GM19328 (cell line): ENCODE measurements around the gene RHNO1.
"Not testable (repeated sequence)": the region's sequence is repeated elsewhere in the genome, so short reads cannot be mapped to it uniquely, and the experiment has no call there.

Experiments
- ATAC-seq: cut with Tn5 transposase; IDR thresholded peaks from one replicate; pipeline ENCODE4 v1.9.1; 2021; ENCODE audit warnings: mild to moderate bottlenecking, moderate library complexity; ENCODE audit not compliant: unreplicated experiment

RHNO1 gene

DNA sequence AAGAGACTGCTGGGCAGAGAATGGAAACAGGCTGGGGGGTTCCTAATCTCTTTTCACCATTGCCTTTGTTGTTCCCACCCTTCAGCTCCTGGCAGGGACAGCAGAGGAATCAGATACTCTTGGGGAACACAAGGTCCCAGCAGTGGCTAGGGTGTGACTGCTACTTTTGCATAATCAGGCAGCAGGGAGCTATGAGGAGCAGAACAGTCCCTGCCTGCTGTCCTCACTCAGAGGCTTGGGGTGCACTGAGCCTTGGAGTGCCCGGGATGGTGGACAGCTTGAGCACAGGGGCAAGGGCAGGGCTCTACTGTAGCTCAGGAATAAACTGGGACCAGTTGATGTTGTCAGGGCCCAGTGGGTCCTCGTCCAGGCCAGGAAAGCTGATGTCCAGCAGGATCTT is 18.7 kb upstream of the RHNO1 start:
- ATAC-seq: no peak

DNA sequence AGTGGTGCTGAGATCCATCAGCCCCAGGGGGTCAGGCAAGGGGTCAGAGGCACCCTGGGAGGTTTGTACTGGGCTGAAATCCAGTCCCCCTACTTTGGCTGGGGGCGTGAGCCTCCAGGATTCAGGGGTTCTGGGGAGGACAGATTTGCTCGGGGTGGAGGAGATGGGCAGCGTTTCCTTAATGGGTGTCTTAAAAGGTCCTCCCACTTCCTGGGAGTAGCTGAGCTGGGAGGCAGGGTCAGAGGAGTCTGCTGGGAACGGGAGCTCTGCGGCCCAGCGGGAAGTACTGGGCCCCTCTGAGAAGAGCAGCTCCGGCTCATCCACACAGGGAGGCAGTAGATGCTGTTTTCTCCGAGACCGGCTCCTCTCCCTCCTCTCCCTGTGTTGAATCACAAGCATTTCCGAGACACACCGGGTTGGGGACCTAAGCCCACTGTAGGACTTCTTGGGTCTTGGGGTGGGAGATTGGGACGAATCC is 18.0 kb upstream of the RHNO1 start:
- ATAC-seq: no peak

DNA sequence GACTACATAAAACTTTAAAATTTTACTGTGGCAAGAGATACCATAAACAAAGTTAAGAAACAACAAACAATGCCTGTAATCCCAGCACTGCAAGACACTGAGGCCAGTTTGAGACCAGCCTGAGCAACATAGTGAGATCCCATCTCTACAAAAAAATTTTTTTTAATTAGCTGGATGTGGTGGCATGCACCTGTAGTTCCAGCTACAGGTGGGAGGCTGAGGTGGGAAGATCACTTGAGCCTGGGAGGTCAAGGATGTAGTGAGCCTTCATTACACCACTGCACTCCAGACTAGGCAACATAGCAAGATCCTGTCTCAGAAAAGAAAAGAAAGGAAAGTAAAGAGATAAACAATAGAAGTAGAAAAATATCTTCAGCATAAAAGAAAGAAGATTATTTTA is 16.9 kb upstream of the RHNO1 start:
- no peak for ATAC-seq

DNA sequence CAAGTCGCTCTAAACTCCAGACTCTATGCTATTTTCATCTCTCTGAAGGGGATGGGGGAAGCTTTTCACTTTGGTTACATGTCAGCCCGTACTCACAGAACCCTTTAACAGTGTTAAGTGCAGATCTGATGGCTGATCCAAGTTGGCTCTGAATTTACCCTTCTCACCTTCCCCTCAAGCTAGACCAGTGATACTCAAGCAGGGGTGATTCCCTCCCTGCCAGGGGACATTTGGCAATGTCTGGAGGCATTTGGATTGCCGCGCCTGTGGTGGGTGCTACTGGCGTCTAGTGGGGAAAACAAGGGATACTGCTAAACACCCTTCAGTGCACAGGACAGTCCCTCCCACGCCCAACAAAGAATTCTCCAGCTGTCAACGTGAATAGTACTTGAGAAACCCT is 14.1 kb upstream of the RHNO1 start:
- no peak for ATAC-seq

DNA sequence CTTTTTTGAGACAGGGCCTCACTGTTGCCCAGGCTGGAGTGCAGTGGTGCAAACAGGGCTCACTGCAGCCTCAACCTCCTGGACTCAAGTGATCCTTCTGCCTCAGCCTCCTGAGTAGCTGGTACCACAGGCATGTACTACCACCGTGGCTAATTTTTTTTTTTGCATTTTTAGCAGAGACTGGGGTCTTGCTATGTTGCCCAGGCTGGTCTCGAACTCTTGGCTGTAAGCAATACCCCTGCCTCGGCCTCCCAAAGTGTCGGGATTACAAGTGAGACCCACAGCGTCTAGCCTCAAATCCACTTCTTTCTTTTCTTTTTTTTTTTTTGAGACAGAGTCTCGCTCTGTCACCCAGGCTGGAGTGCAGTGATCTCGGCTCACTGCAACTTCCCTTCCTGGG is 13.6 kb upstream of the RHNO1 start:
- ATAC-seq: not testable (repeated sequence)

DNA sequence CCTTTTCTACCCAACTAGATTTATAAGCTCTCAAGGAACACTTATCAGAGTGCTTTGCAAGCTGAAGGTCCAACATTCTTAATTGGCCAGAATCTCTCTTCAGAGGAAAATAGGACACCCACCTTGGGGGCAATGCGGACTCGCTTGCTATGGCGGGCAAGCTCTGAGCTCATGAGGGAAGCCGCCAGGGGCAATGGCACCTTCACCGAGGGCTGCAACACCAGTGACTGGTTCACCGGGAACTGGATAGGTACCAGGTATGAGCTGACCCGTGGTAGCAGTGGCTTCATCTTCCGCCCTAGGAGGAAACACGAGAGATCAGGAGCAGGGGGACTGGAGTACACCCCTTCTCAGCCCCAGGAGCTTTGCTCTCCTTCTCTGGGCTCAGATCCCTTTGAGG is 12.8 kb upstream of the RHNO1 start:
- ATAC-seq: no peak

DNA sequence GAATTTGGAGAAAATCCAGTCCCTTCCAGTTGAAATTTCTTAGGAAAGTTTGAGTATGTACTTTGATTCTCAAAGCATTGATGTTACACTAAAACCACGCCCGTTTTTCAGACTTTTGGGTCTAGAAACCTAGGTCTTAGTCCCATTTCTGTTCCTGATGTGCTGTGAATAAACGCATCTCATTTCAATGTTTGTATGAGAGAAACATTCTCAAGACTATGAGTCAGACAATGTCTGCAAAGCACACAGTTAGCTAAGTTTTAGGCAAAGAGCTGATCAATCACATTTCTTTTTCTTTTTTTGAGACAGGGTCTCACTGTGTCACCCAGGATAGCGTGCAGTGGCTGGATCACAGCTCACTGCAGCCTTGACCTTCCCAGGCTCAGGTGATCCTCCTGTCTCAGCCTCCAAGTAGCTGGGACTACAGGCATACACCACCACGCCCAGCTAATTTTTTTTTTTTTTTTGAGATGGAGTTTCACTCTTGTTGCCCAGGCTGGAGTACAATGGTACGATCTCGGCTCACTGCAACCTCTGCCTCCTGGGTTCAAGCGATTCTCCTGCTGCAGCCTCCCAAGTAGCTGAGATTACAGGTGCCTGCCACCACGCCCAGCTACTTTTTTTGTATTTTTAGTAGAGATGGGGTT is 7.9 kb upstream of the RHNO1 start:
- ATAC-seq: not testable (repeated sequence)

DNA sequence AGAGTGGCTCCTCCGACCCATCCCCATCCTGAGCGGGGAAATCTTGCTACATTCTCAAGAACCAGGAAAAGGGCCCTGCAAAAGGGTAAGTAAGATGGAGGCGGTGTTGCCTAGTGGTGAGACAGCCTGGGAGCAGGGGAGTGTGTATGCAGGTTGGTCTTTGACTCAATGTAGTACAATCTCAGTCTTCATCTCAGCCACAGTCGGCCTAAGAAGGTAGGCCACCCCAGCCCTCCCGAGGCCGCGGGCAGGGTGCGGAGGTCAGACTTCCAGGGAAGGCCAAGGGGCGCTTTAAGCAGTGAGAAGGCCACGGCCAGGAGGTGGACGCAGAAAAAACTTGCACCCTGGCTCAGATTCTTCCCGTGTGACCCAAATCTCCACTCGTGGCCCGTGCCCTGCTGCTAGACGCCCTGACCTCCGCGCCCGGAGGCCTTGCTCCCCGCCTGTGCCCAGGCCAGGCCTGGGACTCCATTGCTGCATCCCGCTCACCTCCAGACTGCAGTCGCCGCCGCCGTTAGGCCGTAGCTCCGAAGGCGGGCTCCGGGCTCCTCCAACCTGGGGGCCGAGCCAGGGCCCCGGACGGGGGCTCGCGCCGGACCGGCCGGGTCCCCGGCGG is 484 bp upstream of the RHNO1 start:
- ATAC-seq: peak; percentile 33

DNA sequence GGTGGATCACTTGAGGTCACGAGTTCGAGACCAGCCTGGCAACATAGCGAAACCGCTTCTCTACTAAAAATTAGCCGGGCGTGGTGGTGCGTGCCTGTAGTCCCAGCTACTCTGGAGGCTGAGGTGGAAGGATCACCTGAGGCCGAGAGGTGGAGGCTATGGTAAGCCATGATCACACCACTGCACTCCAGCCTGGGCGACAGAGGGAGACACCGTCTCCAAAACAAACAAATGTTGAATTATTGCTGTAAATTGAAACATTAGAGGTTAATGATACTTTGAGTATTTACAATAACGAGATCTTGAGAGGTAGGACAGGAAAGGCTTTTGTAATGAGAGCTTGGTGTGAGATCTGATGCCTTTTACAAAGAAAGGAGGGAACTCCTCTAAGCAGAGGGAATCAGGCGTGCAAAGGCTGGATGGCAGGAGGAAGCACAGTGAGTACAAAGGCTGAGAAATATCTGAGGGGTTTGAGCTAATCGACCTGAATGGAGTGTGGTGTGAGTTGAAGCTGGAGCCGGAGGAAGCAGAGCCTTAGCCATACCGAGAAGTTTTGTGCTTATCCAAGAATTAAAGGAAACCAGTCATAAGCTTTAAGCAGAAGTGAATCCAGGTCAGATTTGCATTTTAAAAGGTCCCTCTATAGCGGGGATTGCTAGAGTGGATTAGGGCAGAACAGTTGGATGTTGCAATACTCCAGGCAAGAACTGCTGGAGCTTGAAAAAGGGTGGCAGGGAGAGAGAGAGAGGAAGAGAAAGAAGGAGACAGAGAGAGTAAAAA is 1.1 kb downstream of the RHNO1 start:
- ATAC-seq: no peak

DNA sequence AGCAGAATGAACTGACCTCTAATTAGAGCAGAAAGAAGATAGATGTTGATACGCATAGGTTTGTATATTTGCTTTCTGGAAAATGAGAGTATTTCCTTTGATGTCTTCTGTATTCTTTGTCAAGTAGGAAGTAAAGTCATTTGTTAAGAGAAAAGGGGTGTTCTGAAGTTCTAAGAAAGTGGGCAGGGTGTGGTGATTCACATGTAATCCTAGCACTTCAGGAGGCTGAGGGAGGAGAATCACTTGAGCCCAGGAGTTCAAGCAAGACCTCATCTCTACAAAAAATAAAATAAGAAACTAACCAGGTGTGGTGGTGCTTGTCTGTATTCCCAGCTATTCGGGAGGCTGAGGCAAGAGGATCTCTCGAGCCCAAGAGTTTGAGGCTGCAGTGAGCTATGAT is 2.8 kb downstream of the RHNO1 start:
- ATAC-seq: no peak

DNA sequence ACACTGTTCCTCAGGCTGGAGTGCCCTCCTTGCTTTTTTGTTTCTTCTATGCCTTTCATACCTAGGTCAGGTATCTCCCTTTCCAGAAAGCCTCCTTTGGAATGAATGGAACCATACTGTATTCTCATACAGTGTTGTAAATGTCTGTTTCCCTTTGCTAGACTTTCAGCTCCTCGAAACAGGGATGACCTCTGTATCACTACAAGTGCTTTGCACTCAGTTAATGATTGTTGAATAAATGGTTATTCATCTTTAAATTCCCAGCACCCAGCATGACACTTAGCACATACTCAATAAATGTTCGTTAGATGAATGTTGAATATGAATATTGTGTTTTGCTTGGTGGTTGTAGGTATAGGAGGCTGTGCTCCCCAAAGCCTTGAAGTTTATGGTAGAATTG is 7.8 kb downstream of the RHNO1 start:
- no peak for ATAC-seq

DNA sequence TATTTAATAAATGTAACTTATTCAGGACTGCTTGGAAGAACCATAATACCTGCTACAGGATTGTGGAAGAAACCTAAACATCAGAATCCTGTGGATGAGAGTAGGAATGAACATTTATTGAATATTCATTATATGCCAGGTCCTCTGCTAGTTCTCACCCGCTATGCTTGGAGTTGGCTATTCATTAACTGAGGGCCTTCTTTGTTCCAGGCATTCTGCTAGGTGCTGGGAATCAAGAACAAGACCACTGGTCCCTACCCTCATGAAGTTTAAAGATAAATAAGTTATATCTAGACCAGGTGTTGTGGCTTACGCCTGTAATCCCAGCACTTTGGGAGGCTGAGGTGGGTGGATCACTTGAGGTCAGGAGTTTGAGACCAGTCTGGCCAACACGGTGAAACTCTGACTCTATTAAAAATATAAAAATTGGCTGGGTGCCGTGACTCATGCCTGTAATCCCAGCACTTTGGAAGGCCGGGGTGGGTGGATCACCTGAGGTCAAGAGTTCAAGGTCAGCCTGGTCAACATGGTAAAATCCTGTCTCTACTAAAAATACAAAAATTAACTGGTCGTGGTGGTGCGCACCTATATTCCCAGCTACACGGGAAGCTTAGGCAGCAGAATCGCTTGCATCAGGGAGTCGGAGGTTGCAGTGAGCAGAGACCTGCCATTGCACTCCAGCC is 9.9 kb downstream of the RHNO1 start:
- ATAC-seq: no peak

DNA sequence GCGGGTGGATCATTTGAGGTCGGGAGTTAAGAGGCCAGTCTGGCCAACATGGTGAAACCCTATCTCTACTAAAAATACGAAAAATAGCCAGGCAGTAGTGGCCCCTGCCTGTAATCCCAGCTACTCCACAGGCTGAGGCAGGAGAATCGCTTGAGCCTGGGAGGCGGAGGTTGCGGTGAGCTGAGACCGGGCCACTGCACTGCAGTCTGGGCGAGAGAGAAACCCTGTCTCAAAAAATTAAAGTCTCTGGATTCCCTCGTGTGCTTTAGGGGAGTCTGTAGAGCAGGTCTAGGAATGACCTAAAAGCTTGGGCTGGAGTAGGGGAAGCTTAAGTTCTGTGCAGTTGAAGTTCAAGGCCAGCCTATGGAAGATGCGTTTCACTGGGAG is 13.0 kb downstream of the RHNO1 start:
- ATAC-seq: no peak

DNA sequence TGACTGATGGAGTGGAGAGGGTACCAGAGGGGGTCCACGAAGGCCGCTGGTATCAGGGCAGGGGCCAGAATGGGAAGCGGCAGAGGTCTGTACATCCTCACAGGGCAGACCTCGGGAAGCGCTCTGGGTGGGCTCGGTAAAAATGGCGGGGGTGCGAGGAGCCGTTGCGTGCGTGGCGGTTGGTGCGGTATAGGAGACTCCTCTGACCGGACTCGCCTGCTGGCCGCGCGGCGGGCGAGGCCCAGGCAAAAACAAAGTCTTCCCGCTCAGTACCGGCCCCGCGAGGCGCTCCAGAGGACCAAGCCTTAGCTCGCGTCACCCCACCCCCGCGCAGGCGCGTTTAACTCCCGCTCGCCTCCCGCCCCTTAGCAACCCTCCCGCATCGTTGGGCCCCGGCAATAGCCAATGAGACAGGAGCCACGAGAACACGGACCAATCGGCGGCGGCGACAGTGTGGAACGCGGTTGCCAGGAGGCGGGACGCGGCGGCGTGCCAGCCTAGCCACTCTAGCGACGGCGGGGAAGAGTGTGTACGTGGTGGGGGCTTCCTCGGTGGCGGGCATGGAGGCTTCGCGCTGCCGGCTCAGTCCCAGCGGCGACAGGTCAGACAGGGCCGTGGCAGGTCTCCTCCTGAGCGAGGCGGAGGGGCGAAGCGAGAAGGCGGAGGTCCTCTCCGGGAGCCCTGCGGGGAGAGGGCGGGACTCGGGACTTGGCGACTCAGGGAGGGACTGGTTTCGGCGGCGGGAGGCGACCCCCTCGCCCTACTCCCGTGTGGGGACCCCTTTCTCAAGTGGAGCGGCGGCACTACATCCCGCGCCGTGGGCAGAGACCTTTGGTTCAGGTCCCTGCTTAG is 13.6 kb downstream of the RHNO1 start, which contains the start of gene TULP3:
TSS of gene TULP3 (plus strand) at position 504 of the 852 bp plus-strand sequence. CDS start at position 561, 57 bp downstream.
- ATAC-seq: peak; percentile 98

DNA sequence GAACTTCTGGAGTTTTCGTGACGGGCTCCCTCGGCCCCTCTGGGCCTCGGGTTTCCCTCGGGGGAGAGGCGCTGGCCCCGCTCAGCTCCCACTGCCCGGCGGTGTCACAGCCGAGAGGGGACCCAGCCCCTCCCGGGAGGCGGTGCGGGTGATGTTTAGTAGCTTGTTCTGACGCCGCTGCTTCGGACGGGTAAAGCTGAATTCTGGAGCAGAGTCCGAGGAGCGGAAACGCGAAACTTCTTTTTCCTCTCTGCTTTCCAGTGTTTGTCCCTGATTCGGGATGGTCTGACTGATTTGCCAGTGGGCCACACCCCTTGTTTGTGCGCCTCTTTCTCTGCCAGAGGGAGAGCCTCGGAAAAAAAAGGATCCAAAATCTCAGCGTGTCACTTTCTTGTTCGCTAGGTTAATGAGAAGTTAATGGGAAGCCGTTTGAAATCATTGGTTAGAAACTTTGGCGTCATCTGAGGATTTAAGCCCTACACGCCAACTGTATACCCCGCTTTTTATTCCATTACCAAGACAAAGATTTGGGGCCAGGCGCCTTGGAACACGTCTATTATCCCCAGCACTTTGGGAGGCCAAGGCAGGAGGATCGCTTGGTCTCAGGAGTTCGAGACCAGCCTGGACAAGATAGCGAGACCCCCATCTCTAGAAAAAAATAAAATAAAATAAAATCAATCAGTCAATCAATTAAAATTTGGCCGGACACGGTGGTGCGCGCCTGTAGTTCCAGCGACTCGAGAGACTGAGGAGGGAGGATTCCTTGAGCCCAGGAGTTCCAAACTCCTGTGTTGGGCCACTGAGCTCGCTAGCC is 14.4 kb downstream of the RHNO1 start:
- ATAC-seq: peak; percentile 5

DNA sequence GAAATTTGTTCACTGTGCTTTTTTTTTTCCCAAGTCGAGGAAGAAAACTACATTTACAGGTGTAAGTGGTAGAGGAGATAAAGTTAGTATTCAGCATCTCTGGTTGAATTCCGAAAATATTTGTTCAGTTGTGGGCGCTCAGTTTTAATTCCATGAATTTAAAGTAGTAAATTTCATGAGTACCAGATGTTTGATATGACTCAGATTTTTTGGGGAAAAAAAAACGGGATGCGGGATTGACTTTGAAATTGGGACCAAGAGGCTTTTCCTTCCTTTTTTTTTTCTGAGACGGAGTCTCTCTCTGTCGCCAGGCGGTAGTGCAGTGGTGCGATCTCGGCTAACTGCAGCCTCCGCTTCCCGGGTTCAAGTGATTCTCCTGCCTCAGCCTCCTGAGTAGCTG is 15.2 kb downstream of the RHNO1 start:
- ATAC-seq: no peak

DNA sequence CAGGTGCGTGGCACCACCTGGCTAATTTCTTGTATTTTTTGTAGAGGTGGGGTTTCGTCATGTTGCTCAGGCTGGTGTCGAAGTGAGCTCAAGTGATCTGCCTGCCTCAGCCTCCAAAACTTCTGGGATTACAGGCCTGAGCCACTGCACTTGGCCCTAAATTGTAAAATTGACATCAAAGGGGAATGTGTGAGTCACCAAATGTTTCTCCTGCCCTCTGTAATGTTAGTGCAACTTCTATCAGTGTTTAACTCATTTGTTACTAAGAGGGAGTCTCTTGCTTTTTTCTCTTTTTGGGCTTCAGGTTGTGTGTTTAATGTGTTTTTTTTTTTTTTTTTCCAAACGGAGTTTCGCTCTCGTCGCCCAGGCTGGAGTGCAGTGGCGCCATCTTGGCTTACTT is 16.0 kb downstream of the RHNO1 start:
- no peak for ATAC-seq

DNA sequence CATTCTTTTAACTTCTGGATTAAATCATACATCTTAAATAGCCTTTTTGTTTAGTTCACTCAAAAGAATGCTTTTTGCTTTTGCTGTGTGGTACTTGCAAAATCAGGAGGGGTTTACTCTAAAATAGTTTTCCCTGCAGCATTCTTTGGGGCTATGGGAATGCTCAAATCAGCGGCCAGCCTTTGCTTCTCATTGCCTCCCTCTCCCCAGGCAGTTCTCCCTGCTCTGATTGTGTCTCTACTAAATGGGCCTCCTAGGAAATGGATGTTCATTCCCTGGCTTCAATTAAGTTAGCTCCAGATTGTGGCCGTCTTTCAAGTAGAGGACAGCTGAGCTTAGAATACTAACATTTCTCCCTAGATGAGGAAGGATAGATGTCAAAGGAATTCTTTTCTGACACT is 18.0 kb downstream of the RHNO1 start:
- no peak for ATAC-seq

DNA sequence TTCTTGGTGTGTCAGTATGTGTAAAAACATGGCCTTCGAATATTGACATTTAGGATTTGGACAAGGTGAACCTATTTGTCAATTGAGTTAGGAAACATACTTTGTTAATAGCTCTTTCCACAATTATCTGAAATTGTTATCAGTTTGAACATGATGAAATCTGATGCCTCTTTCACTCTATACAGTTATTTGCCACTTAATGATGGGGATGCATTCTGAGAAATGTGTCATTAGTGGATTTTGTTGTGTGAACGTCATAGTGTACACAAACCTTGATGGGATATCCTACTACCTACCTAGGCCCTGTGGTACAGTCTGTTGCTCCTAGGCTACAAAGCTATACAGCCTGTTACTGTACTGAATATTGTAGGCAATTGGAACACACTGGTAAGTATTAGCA is 18.5 kb downstream of the RHNO1 start:
- ATAC-seq: no peak

DNA sequence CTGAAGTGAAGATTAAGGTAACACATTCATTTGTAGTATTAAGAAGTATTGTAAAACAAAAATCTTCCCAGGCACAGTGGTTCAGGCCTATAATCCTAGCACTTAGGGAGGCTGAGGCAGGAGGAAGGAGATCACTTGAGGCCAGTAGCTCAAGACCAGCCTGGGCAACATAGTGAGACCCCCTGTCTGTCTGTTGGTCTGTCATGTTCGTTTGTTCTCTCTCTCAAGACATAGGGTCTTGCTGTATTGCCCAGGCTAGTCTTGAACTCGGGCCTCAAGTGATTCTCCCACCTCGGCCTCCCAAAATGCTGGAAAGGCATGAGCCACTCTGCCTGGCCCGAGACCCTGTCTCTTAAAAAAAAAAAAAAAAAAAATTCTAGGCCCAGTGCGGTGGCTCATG is 20.4 kb downstream of the RHNO1 start:
- no peak for ATAC-seq
